KMS-11 (cell line): Measurements from ENCODE around the gene TMEM108.

Experiments used
- H2AFZ ChIP-seq: fragments of 200-600 bp; sonication (generic); 2 replicates; pipeline ENCODE4 v1.6.1; 2016; ENCODE audit warnings: antibody characterized with exemption, mixed run types, low read depth
- H3K27ac ChIP-seq: fragments of 200-600 bp; sonication (generic); 2 replicates; pipeline ENCODE4 v1.6.1; 2016; ENCODE audit warnings: mild to moderate bottlenecking, mixed run types
- H3K27me3 ChIP-seq: fragments of 200-600 bp; sonication (generic); 2 replicates; pipeline ENCODE4 v1.6.1; 2017; ENCODE audit warnings: mild to moderate bottlenecking, low read depth, mixed run types, moderate library complexity; ENCODE audit not compliant: insufficient read depth
- H3K36me3 ChIP-seq: fragments of 200-600 bp; sonication (generic); 2 replicates; pipeline ENCODE4 v1.6.1; 2017; ENCODE audit warnings: mild to moderate bottlenecking, mixed run types; ENCODE audit not compliant: insufficient read depth
- H3K4me1 ChIP-seq: fragments of 200-600 bp; sonication (generic); 2 replicates; pipeline ENCODE4 v1.6.1; 2016; ENCODE audit warnings: mild to moderate bottlenecking, low read depth, mixed run types; ENCODE audit not compliant: poor library complexity, severe bottlenecking
- H3K4me2 ChIP-seq: fragments of 200-600 bp; sonication (generic); 2 replicates; pipeline ENCODE4 v1.7.0; 2016; ENCODE audit warnings: mild to moderate bottlenecking, mixed run types
- H3K4me3 ChIP-seq: fragments of 200-600 bp; sonication (generic); IDR thresholded peaks from 2 replicates; pipeline ENCODE4 v1.6.1; 2017; ENCODE audit warnings: low read depth, low read length, mixed read lengths; ENCODE audit not compliant: insufficient read depth
- H3K79me2 ChIP-seq: fragments of 200-600 bp; sonication (generic); 2 replicates; pipeline ENCODE4 v1.6.1; 2016; ENCODE audit warnings: low read depth, mixed run types; ENCODE audit not compliant: insufficient read depth
- H3K9ac ChIP-seq: fragments of 200-600 bp; sonication (generic); 2 replicates; pipeline ENCODE4 v1.6.1; 2016; ENCODE audit warnings: mild to moderate bottlenecking, mixed run types
- H4K20me1 ChIP-seq: fragments of 200-600 bp; sonication (generic); 2 replicates; pipeline ENCODE4 v1.6.1; 2016; ENCODE audit warnings: mild to moderate bottlenecking, mixed run types; ENCODE audit not compliant: insufficient read depth
- TF ChIP-seq, protein P1 (sequence below): fragments of 200-600 bp; sonication (generic); conservative IDR thresholded peaks from 2 replicates; pipeline ENCODE4 v1.6.1; 2017; ENCODE audit warnings: low read depth, mild to moderate bottlenecking, antibody characterized with exemption, low read length, moderate library complexity, mixed read lengths

Gene TMEM108

DNA sequence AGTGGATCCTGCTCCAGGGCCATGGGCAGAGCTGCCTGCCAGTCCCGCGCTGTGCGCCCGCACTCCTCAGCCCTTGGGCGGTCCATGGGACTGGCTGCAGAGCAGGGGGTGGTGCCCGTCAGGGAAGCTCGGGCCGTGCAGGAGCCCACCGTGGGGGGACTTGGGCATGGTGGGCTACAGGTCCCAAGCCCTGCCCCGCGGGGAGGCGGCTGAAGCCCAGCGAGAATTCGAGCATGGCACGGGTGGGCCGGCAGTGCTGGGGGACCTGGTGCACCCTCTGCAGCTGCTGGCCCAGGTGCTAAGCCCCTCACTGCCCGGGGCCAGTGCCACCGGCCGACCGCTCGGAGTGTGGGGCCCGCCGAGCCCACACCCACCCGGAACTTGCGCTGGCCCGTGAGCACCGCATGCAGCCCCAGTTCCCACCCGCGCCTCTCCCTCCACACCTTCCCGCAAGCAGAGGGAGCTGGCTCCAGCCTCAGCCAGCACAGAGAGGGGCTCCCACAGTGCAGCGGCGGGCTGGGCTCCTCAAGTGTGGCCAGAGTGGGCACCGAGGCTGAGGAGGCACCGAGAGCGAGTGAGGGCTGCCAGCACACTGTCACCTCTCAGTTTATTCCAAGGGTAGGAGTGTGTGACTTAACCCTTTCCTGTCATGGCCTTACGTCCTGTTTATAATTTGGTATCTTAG, 129.3 kb downstream of the TMEM108 start:
- Histone ChIP-seq H3K9ac (no peak overlapping the region), H2AFZ (no peak overlapping the region), H3K4me2 (no peak overlapping the region), H3K36me3 (no peaks in the 10 kb centered on the region), H4K20me1 (no peaks in the 10 kb centered on the region), H3K79me2 (no peaks in the 10 kb centered on the region), H3K27ac (no peak overlapping the region), H3K27me3 (no peaks in the 10 kb centered on the region), H3K4me3 (no peak overlapping the region), H3K4me1 (no peaks in the 10 kb centered on the region)
- TF ChIP-seq, protein P1, sequence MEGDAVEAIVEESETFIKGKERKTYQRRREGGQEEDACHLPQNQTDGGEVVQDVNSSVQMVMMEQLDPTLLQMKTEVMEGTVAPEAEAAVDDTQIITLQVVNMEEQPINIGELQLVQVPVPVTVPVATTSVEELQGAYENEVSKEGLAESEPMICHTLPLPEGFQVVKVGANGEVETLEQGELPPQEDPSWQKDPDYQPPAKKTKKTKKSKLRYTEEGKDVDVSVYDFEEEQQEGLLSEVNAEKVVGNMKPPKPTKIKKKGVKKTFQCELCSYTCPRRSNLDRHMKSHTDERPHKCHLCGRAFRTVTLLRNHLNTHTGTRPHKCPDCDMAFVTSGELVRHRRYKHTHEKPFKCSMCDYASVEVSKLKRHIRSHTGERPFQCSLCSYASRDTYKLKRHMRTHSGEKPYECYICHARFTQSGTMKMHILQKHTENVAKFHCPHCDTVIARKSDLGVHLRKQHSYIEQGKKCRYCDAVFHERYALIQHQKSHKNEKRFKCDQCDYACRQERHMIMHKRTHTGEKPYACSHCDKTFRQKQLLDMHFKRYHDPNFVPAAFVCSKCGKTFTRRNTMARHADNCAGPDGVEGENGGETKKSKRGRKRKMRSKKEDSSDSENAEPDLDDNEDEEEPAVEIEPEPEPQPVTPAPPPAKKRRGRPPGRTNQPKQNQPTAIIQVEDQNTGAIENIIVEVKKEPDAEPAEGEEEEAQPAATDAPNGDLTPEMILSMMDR, result no peak

DNA sequence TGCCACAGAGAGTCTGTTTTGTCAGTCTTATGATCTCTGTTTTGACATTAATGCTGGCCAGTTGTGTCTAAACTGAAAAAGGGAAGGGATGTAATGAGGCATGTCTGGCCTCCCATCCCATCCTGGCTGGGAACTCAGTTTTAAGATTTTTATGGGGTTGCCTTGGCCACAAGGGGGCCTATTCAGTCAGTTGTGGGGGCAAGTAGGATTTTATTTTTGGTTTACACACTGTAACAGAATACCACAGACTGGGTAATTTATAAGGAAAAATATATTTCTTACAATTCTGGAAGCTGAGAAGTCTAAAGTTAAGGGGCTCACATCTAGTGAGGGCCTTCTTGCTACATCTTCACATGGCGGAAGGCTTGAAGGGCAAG, 129.8 kb downstream of the TMEM108 start:
- Histone ChIP-seq H3K4me1 (no peaks in the 10 kb centered on the region), H2AFZ (no peak overlapping the region), H3K27ac (no peak overlapping the region), H3K4me2 (no peak overlapping the region), H3K9ac (no peak overlapping the region), H3K36me3 (no peaks in the 10 kb centered on the region), H3K4me3 (no peak overlapping the region), H3K79me2 (no peaks in the 10 kb centered on the region), H4K20me1 (no peaks in the 10 kb centered on the region), H3K27me3 (no peaks in the 10 kb centered on the region)
- TF ChIP-seq, protein P1, result no peak

DNA sequence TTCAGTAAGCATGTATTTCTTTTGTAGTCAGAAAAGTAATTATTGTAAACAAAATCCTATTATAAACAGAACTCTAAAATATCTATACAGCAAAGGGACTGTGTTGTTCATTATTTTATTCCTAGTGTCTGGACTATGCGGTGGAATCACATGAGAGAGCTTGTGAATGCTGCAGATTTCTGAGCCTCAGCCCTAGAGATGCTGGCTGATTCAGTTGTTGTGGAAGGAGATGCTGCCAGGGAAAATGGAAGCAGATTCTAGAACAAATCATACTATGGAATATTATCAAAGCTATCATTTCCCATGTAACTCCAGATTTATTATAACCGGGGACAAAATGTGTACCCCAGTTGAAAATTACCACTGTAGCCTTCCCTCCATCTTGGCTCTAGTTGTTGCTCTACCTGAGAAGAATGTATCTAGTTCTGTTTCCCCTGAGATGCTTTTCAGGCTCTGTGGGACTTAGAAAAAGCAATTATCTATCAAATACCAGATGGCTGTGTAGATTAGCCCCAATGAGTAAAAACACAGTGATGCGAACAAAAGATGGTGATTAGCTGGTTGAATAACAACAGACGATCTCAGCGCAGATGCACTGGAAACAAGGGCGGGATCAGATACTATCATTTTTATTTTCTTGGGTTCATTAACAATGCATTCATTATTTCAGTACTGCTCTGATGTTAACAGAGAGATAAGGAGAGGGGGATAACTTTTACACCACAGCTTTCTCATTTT, 131.3 kb downstream of the TMEM108 start:
- Histone ChIP-seq H3K4me2 (no peak overlapping the region), H3K27me3 (no peaks in the 10 kb centered on the region), H3K36me3 (no peaks in the 10 kb centered on the region), H3K9ac (no peak overlapping the region), H3K27ac (no peak overlapping the region), H4K20me1 (no peaks in the 10 kb centered on the region), H2AFZ (no peak overlapping the region), H3K79me2 (no peaks in the 10 kb centered on the region), H3K4me1 (no peaks in the 10 kb centered on the region), H3K4me3 (no peak overlapping the region)
- TF ChIP-seq, protein P1, result no peak

DNA sequence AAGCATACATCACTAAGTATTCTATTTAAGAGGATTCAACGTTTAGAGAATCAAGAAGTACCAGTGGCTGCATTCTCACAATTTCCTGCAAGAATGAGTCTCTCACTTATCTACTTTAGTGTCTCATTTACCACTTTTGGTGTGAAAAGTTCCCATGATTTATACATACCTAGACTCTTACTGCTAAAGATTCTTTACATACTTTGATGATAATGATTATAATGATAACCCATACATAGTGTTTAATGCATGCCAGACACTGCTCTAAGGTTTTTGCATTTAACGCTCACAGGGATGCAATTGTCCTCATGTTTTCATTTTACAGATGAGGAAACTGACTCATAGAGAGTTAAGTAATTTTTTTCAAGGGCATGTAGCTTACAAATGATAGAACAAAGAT, 133.6 kb downstream of the TMEM108 start:
- no peaks in the 10 kb centered on the region for H3K79me2 ChIP-seq
- no peak overlapping the region for H2AFZ ChIP-seq
- TF ChIP-seq, protein P1, result no peak
- no peak overlapping the region for H3K4me2 ChIP-seq
- no peaks in the 10 kb centered on the region for H3K27me3 ChIP-seq
- H4K20me1 ChIP-seq, result no peaks in the 10 kb centered on the region
- H3K4me3 ChIP-seq, result no peak overlapping the region
- H3K27ac ChIP-seq, result no peak overlapping the region
- H3K4me1 ChIP-seq, result no peaks in the 10 kb centered on the region
- H3K36me3 ChIP-seq, result no peaks in the 10 kb centered on the region
- no peak overlapping the region for H3K9ac ChIP-seq
